Measurements from ENCODE around the gene SPTBN4.

GRCh38 chr19:40503320-40503695, 36.5 kb downstream of the SPTBN4 start:
- TF ChIP-seq YY1 (tag by site-specific recombination; IDR thresholded peaks at IDR 0.05), result no peak
- TF ChIP-seq REST (tag by site-specific recombination; IDR thresholded peaks at IDR 0.05), result no peak
- no peak for TF ChIP-seq ZXDB (tag by site-specific recombination; IDR thresholded peaks at IDR 0.05)
- TF ChIP-seq ZNF133 (tag by site-specific recombination; IDR thresholded peaks at IDR 0.05), result no peak
- no peak for TF ChIP-seq ZNF830 (tag by site-specific recombination; IDR thresholded peaks at IDR 0.05; ENCODE audit: low read depth)
- TF ChIP-seq PRDM2 (tag by site-specific recombination; IDR thresholded peaks at IDR 0.05; ENCODE audit: borderline replicate concordance), result no peak
- TF ChIP-seq CTCF (tag by site-specific recombination; IDR thresholded peaks at IDR 0.05), result no peak
- TF ChIP-seq SP7 (tag by site-specific recombination; IDR thresholded peaks at IDR 0.05), result no peak
- TF ChIP-seq ZNF211 (tag by site-specific recombination; IDR thresholded peaks at IDR 0.05; ENCODE audit: low read depth), result no peak
- no peak for TF ChIP-seq ZNF350 (tag by site-specific recombination; IDR thresholded peaks at IDR 0.05)
- TF ChIP-seq ZBTB20 (tag by site-specific recombination; IDR thresholded peaks at IDR 0.05), result no peak
- no peak for TF ChIP-seq ZNF37A (tag by site-specific recombination; IDR thresholded peaks at IDR 0.05)

Measured in HEK293 (cell line).